ENCODE measurements around the gene TMEM178B.

TMEM178B gene

DNA sequence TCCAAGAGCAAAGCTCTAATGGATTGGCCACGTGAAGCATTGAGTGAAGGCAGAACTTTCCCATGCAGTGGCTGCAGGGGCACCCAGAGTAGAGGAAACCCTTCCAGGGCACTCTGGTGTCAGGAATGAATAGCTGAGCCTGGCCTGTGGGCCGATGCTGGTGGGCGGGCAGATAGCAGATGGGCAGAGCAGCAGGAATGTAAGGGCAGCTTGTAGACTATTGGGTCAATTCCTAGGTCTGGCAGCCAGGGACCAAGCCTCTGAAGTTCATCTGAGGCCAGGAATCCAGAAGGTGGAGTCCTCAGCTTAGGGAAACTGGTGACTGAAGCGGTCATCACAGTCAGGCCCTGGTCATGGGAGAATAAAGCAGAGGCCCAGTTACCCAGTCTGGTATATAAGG is 115.4 kb downstream of the TMEM178B start (continued):
- TF ChIP-seq ZBTB17 (tag by site-specific recombination; IDR thresholded peaks at IDR 0.05) (no peak), KLF10 (tag by site-specific recombination; IDR thresholded peaks at IDR 0.05) (no peak), ZNF621 (tag by site-specific recombination; IDR thresholded peaks at IDR 0.05) (no peak), ZNF510 (tag by site-specific recombination; IDR thresholded peaks at IDR 0.05; ENCODE audit: insufficient replicate concordance) (no peak), ZNF121 (tag by site-specific recombination; IDR thresholded peaks at IDR 0.05) (no peak), YY1 (tag by site-specific recombination; IDR thresholded peaks at IDR 0.05) (no peak), ZNF292 (tag by site-specific recombination; IDR thresholded peaks at IDR 0.05; ENCODE audit: borderline replicate concordance, low read depth) (no peak), TCF7L2 (IDR thresholded peaks at IDR 0.05; ENCODE audit: borderline replicate concordance, low read depth, low read length) (no peak)

DNA sequence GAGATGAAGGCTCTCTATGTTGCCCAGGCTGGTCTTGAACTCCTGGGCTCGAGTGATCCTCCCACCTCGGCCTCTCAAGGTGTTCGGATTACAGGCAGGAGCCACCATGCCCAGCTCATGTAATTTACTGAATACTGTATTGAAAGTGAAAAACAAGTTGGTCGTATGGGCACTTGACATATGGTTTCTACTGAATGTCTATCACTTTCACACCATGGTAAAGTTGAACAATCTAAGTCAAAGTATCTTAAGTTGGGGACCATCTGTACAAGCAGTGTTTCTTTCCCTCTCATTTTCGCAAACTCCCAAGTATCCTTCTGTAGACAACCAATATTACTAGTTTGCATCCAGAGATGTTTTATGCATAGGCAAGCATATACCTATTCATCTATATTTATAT is 116.6 kb downstream of the TMEM178B start:
- H3K4me1 ChIP-seq (ENCODE audit: control insufficient read depth, insufficient read depth, low read length), result no peaks in the 10 kb centered on the region
- H3K36me3 ChIP-seq (ENCODE audit: control insufficient read depth in 2 of 2, insufficient read depth in 1 of 2, low read length in 2 of 2), result no peaks in the 10 kb centered on the region
- no peak overlapping the region for H3K27ac ChIP-seq (ENCODE audit: extremely low read depth, low read depth, low read length)
- no peaks in the 10 kb centered on the region for H3K9me3 ChIP-seq (ENCODE audit: control insufficient read depth, insufficient read depth, low read depth, low read length)
- CTCF ChIA-PET, result no interaction called here
- no peak for TF ChIP-seq ZNF133 (tag by site-specific recombination; IDR thresholded peaks at IDR 0.05)
- TF ChIP-seq ZNF350 (tag by site-specific recombination; IDR thresholded peaks at IDR 0.05), result no peak
- TF ChIP-seq ZNF214 (tag by site-specific recombination; IDR thresholded peaks at IDR 0.05; ENCODE audit: borderline replicate concordance), result no peak
- no peak for TF ChIP-seq ZFHX2 (tag by site-specific recombination; conservative IDR thresholded peaks at IDR 0.05)
- TF ChIP-seq ZNF239 (tag by site-specific recombination; IDR thresholded peaks at IDR 0.05), result no peak
- TF ChIP-seq ZNF223 (tag by site-specific recombination; IDR thresholded peaks at IDR 0.05), result no peak
- TF ChIP-seq, protein P1, sequence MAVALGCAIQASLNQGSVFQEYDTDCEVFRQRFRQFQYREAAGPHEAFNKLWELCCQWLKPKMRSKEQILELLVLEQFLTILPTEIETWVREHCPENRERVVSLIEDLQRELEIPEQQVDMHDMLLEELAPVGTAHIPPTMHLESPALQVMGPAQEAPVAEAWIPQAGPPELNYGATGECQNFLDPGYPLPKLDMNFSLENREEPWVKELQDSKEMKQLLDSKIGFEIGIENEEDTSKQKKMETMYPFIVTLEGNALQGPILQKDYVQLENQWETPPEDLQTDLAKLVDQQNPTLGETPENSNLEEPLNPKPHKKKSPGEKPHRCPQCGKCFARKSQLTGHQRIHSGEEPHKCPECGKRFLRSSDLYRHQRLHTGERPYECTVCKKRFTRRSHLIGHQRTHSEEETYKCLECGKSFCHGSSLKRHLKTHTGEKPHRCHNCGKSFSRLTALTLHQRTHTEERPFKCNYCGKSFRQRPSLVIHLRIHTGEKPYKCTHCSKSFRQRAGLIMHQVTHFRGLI (tag by site-specific recombination; IDR thresholded peaks at IDR 0.05), result no peak
- no peak for TF ChIP-seq ZNF274 (IDR thresholded peaks at IDR 0.05; ENCODE audit: low read length)
- no peak for TF ChIP-seq ZNF274 (tag by site-specific recombination; IDR thresholded peaks at IDR 0.05; ENCODE audit: borderline replicate concordance)
- TF ChIP-seq ZNF423 (tag by site-specific recombination; IDR thresholded peaks at IDR 0.05), result no peak
- POLR2A ChIA-PET, result no interaction called here
- H3K4me3 ChIP-seq (ENCODE audit: low read depth, low read length), result no peak overlapping the region

DNA sequence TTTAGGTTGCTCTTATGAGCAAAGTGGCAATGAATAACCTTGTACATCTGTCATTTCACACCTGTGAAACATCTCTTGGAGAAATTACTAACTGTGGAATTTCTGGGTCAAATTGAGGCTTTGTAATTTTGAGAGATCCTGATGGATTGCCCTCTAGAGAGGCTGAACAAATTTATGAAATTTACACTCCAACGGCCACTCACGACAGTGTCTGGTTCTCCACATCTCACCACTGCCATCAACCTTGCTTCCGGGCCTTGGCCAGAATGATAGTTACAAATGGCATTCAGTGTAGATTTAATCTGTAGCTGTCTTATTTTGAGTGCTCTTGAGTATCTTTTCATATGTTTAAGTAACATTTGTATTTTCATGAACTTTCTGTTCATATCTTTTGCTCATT is 117.4 kb downstream of the TMEM178B start:
- TF ChIP-seq, protein P2, sequence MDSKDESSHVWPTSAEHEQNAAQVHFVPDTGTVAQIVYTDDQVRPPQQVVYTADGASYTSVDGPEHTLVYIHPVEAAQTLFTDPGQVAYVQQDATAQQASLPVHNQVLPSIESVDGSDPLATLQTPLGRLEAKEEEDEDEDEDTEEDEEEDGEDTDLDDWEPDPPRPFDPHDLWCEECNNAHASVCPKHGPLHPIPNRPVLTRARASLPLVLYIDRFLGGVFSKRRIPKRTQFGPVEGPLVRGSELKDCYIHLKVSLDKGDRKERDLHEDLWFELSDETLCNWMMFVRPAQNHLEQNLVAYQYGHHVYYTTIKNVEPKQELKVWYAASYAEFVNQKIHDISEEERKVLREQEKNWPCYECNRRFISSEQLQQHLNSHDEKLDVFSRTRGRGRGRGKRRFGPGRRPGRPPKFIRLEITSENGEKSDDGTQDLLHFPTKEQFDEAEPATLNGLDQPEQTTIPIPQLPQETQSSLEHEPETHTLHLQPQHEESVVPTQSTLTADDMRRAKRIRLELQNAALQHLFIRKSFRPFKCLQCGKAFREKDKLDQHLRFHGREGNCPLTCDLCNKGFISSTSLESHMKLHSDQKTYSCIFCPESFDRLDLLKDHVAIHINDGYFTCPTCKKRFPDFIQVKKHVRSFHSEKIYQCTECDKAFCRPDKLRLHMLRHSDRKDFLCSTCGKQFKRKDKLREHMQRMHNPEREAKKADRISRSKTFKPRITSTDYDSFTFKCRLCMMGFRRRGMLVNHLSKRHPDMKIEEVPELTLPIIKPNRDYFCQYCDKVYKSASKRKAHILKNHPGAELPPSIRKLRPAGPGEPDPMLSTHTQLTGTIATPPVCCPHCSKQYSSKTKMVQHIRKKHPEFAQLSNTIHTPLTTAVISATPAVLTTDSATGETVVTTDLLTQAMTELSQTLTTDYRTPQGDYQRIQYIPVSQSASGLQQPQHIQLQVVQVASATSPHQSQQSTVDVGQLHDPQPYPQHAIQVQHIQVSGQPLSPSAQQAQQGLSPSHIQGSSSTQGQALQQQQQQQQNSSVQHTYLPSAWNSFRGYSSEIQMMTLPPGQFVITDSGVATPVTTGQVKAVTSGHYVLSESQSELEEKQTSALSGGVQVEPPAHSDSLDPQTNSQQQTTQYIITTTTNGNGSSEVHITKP (tag by site-specific recombination; IDR thresholded peaks at IDR 0.05), result no peak
- TF ChIP-seq ZNF37A (tag by site-specific recombination; IDR thresholded peaks at IDR 0.05), result no peak
- TF ChIP-seq, protein P3, sequence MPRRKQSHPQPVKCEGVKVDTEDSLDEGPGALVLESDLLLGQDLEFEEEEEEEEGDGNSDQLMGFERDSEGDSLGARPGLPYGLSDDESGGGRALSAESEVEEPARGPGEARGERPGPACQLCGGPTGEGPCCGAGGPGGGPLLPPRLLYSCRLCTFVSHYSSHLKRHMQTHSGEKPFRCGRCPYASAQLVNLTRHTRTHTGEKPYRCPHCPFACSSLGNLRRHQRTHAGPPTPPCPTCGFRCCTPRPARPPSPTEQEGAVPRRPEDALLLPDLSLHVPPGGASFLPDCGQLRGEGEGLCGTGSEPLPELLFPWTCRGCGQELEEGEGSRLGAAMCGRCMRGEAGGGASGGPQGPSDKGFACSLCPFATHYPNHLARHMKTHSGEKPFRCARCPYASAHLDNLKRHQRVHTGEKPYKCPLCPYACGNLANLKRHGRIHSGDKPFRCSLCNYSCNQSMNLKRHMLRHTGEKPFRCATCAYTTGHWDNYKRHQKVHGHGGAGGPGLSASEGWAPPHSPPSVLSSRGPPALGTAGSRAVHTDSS (tag by site-specific recombination; IDR thresholded peaks at IDR 0.05), result no peak
- TF ChIP-seq ZNF239 (tag by site-specific recombination; IDR thresholded peaks at IDR 0.05), result no peak
- TF ChIP-seq ZNF366 (tag by site-specific recombination; conservative IDR thresholded peaks at IDR 0.05), result no peak
- TF ChIP-seq ZNF785 (tag by site-specific recombination; IDR thresholded peaks at IDR 0.05), result no peak
- TF ChIP-seq ZNF473 (tag by site-specific recombination; IDR thresholded peaks at IDR 0.05), result no peak
- TF ChIP-seq ZNF768 (tag by site-specific recombination; IDR thresholded peaks at IDR 0.05), result no peak
- no peak for TF ChIP-seq ZNF169 (tag by site-specific recombination; IDR thresholded peaks at IDR 0.05)
- no peak for TF ChIP-seq ZEB2 (tag by site-specific recombination; IDR thresholded peaks at IDR 0.05)
- no peak for TF ChIP-seq ZNF621 (tag by site-specific recombination; IDR thresholded peaks at IDR 0.05)
- no peaks in the 10 kb centered on the region for H3K36me3 ChIP-seq (ENCODE audit: control insufficient read depth in 2 of 2, insufficient read depth in 1 of 2, low read length in 2 of 2)
- H3K27ac ChIP-seq (ENCODE audit: extremely low read depth, low read depth, low read length), result no peak overlapping the region
- no peaks in the 10 kb centered on the region for H3K9me3 ChIP-seq (ENCODE audit: control insufficient read depth, insufficient read depth, low read depth, low read length)
- no peak overlapping the region for H3K4me3 ChIP-seq (ENCODE audit: low read depth, low read length)
- POLR2A ChIA-PET, result no interaction called here
- no peaks in the 10 kb centered on the region for H3K4me1 ChIP-seq (ENCODE audit: control insufficient read depth, insufficient read depth, low read length)
- CTCF ChIA-PET, result no interaction called here
